ENCODE measurements around the gene ITFG1.

DNA sequence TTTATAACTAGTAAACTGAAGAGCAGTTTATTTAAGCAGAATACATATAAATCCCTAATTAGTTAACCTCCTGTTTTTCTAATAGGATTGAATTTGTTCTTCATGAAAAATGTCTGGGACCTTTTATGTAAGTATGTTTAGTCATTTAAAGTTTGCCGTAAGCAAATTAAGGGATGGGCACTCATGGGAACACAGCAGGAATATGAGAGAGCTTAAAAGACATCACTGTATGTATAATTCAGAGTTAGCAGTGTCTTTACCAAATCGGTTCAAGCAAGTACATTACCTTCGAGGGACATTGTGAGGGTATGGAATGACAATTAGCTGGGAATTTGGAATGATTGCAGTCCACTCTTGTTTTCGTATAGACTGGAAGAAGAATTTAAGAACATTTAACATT, 299.4 kb downstream of the ITFG1 start:
- TF ChIP-seq, protein P1, sequence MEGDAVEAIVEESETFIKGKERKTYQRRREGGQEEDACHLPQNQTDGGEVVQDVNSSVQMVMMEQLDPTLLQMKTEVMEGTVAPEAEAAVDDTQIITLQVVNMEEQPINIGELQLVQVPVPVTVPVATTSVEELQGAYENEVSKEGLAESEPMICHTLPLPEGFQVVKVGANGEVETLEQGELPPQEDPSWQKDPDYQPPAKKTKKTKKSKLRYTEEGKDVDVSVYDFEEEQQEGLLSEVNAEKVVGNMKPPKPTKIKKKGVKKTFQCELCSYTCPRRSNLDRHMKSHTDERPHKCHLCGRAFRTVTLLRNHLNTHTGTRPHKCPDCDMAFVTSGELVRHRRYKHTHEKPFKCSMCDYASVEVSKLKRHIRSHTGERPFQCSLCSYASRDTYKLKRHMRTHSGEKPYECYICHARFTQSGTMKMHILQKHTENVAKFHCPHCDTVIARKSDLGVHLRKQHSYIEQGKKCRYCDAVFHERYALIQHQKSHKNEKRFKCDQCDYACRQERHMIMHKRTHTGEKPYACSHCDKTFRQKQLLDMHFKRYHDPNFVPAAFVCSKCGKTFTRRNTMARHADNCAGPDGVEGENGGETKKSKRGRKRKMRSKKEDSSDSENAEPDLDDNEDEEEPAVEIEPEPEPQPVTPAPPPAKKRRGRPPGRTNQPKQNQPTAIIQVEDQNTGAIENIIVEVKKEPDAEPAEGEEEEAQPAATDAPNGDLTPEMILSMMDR (conservative IDR thresholded peaks at IDR 0.05): no peak
- no peak for TF ChIP-seq ZFX (IDR thresholded peaks at IDR 0.05)

Measured in C4-2B (cell line).